KOPT-K1 (cell line): ENCODE data around the gene AKT3.

ENCODE experiments used
- H3K27ac ChIP-seq: fragments of 200-600 bp; sonication (generic); 2 replicates; pipeline ENCODE4 v1.5.1; 2016; ENCODE audit warnings: antibody characterized with exemption, mild to moderate bottlenecking, low read depth, low read length; ENCODE audit not compliant: poor library complexity, severe bottlenecking
- H3K36me3 ChIP-seq: fragments of 200-600 bp; sonication (generic); 2 replicates; pipeline ENCODE4 v1.5.1; 2017; ENCODE audit warnings: antibody characterized with exemption, mild to moderate bottlenecking, low read length, moderate library complexity; ENCODE audit not compliant: insufficient read depth
- H3K9me3 ChIP-seq: fragments of 200-600 bp; sonication (generic); 2 replicates; pipeline ENCODE4 v1.5.1; 2017; ENCODE audit warnings: antibody characterized with exemption, low read length, mild to moderate bottlenecking; ENCODE audit not compliant: insufficient read depth, poor library complexity, severe bottlenecking

AKT3 gene

DNA sequence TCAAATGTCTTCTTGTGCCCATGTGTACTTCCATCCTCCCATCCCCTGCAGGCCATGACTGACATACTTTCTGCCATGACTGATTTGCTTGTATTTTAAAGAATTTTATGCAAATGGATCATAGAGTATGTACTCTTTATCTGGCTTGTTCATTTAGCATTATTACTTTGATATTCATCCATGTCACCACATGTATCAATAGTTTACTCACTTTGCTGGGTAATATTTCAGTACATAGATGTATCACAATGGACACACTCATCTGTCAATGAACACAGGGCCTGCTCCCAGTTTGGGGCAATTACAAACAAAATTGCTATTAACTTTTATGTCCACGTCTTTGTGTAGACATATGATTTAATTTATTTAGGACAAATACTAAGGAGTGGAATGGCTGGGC is 335.1 kb downstream of the AKT3 start:
- Histone ChIP-seq H3K36me3 (peaks cover 14% of the 10 kb centered on the region; the same call in 1 of the 2 replicates), H3K9me3 (peaks cover 13% of the 10 kb centered on the region), H3K27ac (no peak overlapping the region)

DNA sequence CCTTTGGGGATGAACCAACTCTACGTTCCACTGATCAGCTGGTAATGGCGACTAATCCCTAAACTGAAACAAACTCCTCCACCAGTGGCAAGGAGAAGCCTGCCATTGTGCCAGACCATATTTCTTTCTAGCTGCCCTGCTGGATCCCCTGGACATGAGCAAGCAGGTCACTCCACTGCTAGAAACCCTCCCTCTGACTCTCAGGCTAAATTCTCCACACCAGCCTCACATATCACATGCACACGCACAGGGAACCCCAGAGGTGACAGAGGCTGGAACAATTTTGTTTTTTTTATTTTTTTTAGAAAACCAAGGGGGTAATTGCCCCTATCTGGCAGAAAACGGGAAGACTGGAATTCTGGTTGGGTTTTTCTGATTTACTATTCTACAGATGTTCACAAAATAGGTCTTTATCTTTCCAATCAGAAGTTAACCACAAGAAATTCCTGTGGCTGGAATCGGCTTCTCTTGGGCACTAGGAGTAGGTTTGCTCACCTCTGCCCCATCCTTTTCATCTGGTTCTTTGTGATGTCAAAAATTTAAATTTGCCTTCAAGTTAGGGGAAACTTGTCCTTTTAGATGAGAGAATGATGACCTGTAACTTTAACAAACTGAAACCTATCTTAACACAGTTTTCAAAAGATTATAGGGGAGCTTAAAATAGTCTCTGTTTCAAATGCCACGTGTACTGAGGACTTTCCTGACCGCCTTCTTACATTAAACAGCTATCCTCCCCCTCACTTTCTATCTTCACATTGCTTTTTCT is 336.1 kb downstream of the AKT3 start:
- Histone ChIP-seq H3K27ac (no peak overlapping the region), H3K9me3 (peaks cover 13% of the 10 kb centered on the region), H3K36me3 (peaks cover 14% of the 10 kb centered on the region; the same call in 1 of the 2 replicates)

DNA sequence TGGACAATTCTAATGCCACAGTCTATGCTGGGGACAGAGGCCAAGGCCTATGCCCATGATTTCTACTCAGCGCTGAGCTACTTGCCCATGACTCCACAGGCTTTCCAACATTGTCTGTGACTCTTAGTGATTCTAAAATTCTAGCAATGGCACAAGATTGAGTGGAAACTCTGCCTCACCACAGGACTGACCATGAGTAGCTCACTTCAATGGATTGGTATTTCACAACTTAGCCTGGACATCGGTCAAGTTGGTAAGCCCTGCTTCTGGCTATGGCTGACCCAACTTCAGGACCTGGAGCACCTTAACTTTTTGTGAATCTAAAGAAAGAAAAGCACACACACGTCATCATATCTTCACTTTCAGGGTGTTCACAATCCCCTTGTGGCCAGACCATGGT is 339.1 kb downstream of the AKT3 start:
- Histone ChIP-seq H3K9me3 (no peaks in the 10 kb centered on the region), H3K27ac (no peak overlapping the region), H3K36me3 (peaks cover 14% of the 10 kb centered on the region; the same call in 1 of the 2 replicates)

DNA sequence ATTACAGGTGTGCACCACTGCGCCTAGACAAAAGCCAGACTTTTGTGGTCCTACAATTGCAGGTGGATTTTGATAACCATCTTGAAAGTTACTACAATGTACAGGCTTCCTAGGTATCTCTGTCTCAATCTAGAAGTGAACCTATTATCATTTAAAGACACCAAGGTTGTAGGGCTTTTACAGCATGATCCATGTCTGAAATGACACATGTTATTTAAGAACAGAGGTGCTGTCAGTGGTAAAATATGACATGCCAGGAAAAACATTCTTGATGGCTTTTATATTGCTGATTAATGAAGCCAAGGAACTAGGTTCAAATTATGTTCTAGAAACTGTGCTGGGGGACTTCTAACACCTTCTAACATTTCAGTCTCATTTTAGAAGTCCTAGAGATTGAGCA is 341.1 kb downstream of the AKT3 start:
- Histone ChIP-seq H3K27ac (peak overlapping the region; percentile 87), H3K36me3 (peaks cover 14% of the 10 kb centered on the region; the same call in 1 of the 2 replicates), H3K9me3 (no peaks in the 10 kb centered on the region)

DNA sequence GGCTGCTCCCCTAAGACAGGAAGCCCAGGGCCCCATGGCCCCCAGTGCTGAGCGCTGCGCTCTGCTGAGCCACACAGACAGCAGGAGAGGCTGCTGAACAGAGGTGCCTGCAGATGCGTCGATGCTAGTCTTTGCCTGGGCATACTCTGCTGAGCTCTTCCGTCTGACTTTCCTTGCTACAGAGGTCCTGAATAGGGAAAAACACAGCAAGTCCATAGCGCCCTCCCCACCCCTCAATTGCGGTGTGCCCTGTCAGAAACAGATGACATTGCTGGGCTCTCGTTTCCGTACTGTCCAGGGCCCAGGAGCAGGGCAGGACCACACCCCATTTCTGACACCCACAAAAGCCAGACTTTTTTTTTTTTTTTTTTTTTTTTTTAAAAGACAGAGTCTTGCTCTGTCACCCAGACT is 341.7 kb downstream of the AKT3 start:
- H3K36me3 ChIP-seq, result peaks cover 14% of the 10 kb centered on the region; the same call in 1 of the 2 replicates
- H3K9me3 ChIP-seq, result no peaks in the 10 kb centered on the region
- H3K27ac ChIP-seq, result peak overlapping the region; percentile 87

DNA sequence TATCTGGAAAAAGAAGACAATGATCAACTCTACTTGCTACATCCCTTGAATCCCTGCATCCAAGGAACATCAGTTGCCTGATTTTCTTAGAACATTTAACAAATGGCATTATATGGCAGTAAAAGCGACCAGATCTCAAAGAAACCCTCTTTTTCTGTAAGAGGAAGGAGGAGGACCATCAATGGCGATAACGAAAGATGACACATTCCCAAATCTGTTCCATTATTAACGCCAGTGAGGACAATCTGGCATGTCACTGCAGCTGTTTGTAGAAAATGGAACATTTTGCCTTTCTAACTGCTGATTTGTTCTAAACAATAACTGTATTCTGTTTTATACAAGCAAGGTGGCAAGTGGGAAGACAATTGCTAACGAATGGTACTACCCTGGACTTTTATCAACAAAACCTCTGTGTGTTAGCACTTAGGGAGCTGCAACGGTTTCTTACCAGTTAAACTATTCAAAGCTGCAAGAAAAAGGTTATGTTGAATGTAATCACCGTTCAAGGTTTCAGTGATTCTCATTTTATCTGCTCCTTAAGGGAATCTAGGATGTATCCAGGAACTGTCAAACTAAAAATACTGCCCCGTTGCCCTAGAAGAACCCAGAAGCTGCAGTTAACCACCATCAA is 342.3 kb downstream of the AKT3 start:
- Histone ChIP-seq H3K9me3 (no peaks in the 10 kb centered on the region), H3K27ac (peak overlapping the region; percentile 87), H3K36me3 (peaks cover 18% of the 10 kb centered on the region)

DNA sequence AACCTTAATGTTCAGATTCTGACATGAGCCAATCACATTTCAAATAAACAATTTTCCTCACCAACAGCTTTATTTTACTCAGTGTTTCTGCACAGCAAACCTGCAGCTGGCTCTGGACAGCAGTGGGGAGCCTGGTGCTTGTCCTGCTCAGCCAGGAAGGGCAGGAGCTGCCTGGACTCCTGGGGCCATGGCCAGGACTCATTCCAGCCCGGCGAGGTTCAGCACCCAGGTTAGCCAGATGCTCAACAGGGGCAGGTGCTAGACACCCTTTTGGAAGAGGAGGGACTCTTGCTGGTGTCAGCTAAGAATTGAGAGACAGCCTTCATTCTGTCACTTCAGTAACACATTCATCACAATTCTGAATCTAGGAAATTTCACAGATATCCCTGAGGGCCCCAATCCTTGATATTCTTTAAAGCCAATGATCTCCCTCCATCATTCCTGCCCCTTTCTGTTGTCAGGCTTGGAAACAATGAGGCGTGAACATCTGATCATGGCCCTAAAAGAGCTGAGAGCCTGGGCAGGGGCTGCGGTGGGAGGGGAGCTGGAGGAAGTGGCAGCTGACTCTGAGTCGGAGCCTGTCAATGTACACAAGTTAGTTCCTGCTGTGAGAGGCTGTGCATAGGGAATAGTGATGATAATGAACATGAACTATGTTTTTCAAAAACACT is 342.9 kb downstream of the AKT3 start:
- H3K27ac ChIP-seq, result peak overlapping the region; percentile 87
- peaks cover 25% of the 10 kb centered on the region for H3K36me3 ChIP-seq
- no peaks in the 10 kb centered on the region for H3K9me3 ChIP-seq

DNA sequence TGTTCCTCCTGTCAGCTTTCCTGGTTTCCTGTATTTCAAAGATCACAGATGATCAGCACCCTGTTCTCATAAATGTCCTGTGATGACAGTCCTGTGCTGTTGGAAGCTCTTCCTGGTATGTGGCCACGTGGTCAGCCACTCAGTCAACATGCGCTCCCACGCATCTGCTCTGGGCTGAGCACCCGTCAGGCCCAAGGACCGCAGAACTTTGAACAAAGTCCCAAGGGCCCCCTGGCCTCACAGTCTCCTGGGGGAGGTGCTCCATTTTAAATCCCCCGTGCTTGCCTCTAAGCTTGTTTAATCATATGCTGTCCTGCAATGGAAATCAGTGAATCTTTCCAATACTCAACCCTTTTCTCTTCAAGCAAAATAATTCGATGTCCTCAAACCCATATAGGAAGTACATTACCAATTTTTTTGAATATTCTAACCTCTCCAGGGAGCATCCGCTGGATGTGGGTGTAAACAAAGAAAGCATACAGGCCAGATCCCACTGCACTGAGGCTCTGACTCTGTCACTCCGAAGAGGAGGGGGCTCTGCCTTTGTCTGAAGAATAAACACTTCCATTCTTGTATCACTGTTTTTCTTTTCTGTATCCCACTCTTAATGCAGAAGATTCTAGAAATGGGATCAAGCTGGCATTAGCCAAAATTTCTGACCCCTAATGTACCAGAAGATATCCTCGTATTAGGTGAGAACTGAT is 343.9 kb downstream of the AKT3 start:
- Histone ChIP-seq H3K9me3 (no peaks in the 10 kb centered on the region), H3K36me3 (peaks cover 22% of the 10 kb centered on the region), H3K27ac (peak overlapping the region; percentile 87)

DNA sequence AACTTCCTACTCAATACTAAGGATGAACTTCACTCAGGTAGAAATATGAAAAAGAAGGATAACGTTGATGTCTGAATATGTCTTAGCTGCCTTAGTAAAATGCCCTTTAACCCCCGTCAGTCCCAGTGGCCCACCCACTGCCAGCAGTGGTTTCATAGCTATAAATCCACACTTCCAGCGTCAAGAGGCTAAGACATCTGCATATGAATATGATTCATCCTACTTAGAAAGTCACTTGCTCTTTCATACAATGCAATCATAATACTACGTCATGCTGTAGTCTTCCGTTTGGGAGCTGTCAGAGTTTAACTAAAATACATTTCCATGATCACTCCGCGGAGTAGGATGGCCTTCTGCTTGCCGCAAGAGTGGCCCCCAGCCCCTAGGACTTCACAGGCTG is 346.9 kb downstream of the AKT3 start:
- Histone ChIP-seq H3K9me3 (no peaks in the 10 kb centered on the region), H3K36me3 (peaks cover 12% of the 10 kb centered on the region), H3K27ac (no peak overlapping the region)

DNA sequence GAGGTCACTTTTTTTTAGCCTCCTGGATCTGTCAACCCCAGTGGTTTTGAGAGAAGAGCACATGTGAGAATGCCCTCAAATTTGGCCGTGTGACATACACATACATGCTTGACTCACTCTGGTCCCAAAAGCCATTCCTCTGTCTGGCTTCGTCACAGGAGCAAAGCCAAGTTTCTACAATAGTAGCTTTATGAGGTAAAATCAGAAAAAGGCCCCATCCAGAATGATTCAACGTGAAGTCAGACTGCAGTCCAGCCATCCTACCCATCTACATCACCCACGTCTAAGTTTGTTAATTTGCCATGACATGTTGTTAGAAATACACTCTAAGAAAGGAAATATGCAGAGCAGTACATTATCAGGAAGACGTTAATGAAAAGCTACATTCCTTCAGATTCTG is 349.0 kb downstream of the AKT3 start:
- Histone ChIP-seq H3K27ac (no peak overlapping the region), H3K36me3 (peaks cover 12% of the 10 kb centered on the region), H3K9me3 (no peaks in the 10 kb centered on the region)

DNA sequence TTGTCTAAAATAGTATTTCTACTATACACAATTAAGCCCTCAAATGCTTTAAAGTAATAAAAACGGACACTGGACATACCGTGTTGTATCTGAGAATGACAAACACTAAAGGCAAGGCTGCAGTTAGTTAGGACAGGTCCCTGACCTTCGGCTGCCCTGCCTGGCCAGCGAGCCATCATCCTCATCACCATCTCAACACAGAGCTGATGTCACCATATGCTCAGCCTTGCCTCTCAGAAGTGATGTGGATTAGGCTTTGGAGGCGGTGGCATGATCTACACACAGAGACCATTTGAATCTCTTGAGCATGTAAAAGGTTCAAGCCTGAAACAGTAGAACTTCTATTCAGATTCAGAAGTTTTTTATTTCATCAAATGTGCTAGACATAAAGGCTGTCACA is 349.5 kb downstream of the AKT3 start:
- H3K36me3 ChIP-seq, result peaks cover 12% of the 10 kb centered on the region
- H3K9me3 ChIP-seq, result no peaks in the 10 kb centered on the region
- no peak overlapping the region for H3K27ac ChIP-seq

DNA sequence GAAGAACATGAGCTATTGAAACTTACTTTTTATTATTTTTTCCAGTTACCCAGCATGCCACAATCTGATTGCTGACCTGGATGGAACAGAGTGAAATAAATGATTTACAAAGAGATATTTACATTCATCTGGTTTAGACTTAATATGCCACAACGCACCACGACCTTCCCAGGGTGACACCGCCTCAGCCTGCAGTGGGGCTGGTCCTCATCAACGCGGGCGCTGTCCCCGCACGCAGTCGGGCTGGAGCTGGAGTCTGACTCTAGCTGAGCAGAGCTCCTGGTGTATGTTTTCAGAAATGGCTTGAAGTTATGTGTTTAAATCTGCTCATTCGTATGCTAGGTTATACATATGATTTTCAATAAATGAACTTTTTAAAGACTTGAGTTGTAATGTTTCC is 350.3 kb downstream of the AKT3 start:
- Histone ChIP-seq H3K9me3 (no peaks in the 10 kb centered on the region), H3K27ac (no peak overlapping the region), H3K36me3 (peaks cover 12% of the 10 kb centered on the region)

DNA sequence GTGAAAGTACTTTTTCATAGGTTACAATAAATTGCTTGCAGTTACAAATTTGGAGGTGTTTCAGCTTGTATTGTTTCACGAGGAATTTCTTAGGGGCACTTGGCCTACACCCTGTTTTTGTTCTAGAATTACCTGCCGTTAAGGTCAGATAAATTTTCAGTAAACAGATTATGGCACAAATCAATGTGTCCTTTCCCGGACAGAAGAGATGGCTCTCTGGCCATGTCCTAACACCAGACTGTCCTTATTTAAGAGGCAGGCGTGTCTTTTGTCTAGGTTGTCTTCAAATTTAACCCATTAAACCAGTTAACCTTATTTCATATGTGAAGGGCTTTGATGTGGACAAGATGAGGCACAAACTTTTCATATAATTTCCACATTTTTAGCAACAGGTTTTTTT is 350.8 kb downstream of the AKT3 start:
- Histone ChIP-seq H3K27ac (no peak overlapping the region), H3K9me3 (no peaks in the 10 kb centered on the region), H3K36me3 (peaks cover 12% of the 10 kb centered on the region)

DNA sequence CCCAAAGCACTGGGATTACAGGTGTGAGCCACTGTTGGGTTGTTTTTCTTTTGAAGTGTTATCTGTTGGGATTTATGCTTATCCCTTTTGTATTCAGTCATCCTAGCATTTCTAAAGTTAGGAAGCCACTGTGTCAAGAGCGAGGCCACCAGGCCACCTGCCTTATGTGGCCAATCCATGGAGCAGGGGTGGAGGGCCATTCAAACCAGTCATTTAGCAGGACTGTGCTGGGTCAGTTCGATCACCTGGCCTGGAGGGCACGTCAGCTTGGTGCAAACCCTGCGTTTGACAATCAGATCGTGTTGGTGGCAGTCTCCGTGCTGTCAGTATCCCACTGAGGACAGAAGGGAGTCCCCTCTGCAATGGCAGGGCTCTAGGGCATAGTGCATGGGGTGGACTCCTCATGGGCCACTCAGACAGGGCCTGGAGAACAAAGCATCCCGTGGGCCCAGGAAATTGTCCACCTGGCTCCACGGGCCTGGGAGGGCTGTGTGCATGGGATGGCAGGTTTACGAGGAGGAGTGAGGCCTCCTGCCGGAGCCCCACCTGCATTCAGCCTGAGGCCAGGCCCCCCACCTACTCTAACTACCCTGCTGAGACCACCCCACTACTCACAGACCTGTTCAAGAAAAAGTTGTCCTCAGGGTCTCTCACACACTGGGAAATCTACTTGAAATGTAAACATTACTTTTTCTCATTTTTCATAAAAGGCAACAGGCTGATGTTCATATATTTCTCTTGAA is 351.9 kb downstream of the AKT3 start:
- no peaks in the 10 kb centered on the region for H3K9me3 ChIP-seq
- peaks cover 11% of the 10 kb centered on the region for H3K36me3 ChIP-seq
- H3K27ac ChIP-seq, result no peak overlapping the region
